Right lobe of liver (tissue), 6 donors: Measurements from ENCODE around the gene ZNF768. TPM values are rescaled to one million over a fixed set of nuclear protein-coding genes. Genes with fewer than 3 reads are reported as not detected.

Experiments used
- ATAC-seq, 4 donors: fragments of 200-7000 bp; cut with Tn5 transposase; one replicate each; pipeline ENCODE4 v1.9.1; 2020; ENCODE audit warnings: mild to moderate bottlenecking in 4 of 4, moderate library complexity in 4 of 4
- DNase-seq, 3 donors: peaks; one replicate each; pipeline ENCODE4 v3.0.0-alpha.2; 2020
- H3K27ac ChIP-seq, 3 donors: fragments of 200-600 bp; one replicate each; pipeline ENCODE4 v1.8.0; 2022
- H3K27me3 ChIP-seq, 2 donors: fragments of 200-600 bp; one replicate each; pipeline ENCODE4 v1.8.0; 2022
- H3K36me3 ChIP-seq, 4 donors: fragments of 200-600 bp; sonication (generic) in 1 of 4; one replicate each; pipeline versions ENCODE4 v1.5.1 to v1.8.0; 2017 to 2022; ENCODE audit warnings: control low read depth in 1 of 4
- H3K4me1 ChIP-seq, 4 donors: fragments of 200-600 bp; sonication (generic) in 1 of 4; one replicate each; pipeline versions ENCODE4 v1.5.1 to v1.8.0; 2017 to 2022; ENCODE audit warnings: control low read depth in 1 of 4
- H3K4me3 ChIP-seq, 3 donors: fragments of 200-600 bp; one replicate each; pipeline ENCODE4 v1.8.0; 2022
- H3K9me3 ChIP-seq, 4 donors: fragments of 200-600 bp; sonication (generic) in 1 of 4; one replicate each; pipeline versions ENCODE4 v1.5.1 to v1.8.0; 2017 to 2022; ENCODE audit warnings: control low read depth in 1 of 4
- POLR2A ChIP-seq: fragments of 450-650 bp; IDR thresholded peaks from one replicate; pipeline ENCODE4 v1.6.1; 2017; ENCODE audit warnings: antibody characterized with exemption, mild to moderate bottlenecking
- WGBS: methylation state at CpG from one replicate; pipeline ENCODE4 v1.1.6; 2018; ENCODE audit warnings: low coverage, low lambda C conversion rate; ENCODE audit not compliant: insufficient coverage; ENCODE audit errors: missing lambda C conversion rate; 5-methylcytosine and 5-hydroxymethylcytosine counted together
- intact Hi-C, 2 donors: fragments of 100-400 bp; cut with DNase I; formaldehyde crosslinking; loops; one replicate each; pipeline versions ENCODE4 v1.11.2 to v1.14.1; 2022
- total RNA-seq, 6 experiments: library from RNA; depleted of rRNA in 2 of 6; stranded (reverse); fragments of >200 nt in 2 of 6; fragmentation: NEBNext Ultra II Directional in 3 of 6; extraction: Animal tissue kit (Norgen Biotek cat#: 25700) in 3 of 6; gene quantifications; one replicate each; pipeline versions ENCODE4 v1.1.0 to v1.2.4, GENCODE V29; 2016 to 2023
- TF ChIP-seq, protein P1 (sequence below), 4 donors: fragments of 200-600 bp in 3 of 4; fragments of 450-650 bp in 1 of 4; IDR thresholded peaks; one replicate each; pipeline versions ENCODE4 v1.5.1 to v1.8.0; 2016 to 2022; ENCODE audit warnings: antibody characterized with exemption in 4 of 4, mild to moderate bottlenecking in 2 of 4
- donor health status: DM: no; HTN: yes; CAD: no.
- donor health status: DM: no; HTN: no; CAD: no.
- donor health status: DM: no; HTN: no; CAD: no.
- donor health status: DM: no; HTN: yes; CAD: no.
- donor health status: DM: no; HTN: yes; CAD: no.

The ZNF768 gene
- total RNA-seq, 6 experiments from 2014 or later: 14.7 to 21.2 (median 18.8) TPM

DNA sequence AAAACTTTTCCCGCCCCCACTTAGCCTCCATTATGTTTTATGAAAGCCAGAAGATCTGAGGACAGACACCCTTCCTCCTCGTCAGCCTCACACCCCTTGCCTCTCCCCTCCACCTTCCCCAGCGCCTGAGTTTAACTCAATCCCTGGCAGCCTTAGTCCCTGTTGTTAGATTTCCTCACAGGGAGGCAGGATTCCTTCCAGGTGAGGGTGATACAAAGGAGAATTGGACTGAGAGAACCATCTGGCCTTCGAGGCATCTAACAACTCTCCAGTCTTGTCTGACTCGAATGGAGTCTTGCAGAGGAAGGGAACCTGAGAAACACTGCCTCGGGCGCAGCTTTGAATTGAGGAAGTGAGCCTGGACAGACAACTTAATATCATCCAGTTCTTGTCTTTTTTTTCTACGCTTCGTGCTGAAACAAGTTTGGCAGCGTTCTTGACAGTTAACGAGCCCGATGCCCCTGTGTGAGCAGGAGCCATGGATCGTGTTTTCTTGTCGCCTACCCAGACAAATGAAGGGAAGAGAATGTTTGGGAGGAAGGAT lies 1.3 kb upstream of the ZNF768 start:
- intact Hi-C loops: loop anchor here in 1 of 2 donors (10.0 kb wide), 1 partner anchor 93 kb away; the partner anchor contains the start of gene DCTPP1

DNA sequence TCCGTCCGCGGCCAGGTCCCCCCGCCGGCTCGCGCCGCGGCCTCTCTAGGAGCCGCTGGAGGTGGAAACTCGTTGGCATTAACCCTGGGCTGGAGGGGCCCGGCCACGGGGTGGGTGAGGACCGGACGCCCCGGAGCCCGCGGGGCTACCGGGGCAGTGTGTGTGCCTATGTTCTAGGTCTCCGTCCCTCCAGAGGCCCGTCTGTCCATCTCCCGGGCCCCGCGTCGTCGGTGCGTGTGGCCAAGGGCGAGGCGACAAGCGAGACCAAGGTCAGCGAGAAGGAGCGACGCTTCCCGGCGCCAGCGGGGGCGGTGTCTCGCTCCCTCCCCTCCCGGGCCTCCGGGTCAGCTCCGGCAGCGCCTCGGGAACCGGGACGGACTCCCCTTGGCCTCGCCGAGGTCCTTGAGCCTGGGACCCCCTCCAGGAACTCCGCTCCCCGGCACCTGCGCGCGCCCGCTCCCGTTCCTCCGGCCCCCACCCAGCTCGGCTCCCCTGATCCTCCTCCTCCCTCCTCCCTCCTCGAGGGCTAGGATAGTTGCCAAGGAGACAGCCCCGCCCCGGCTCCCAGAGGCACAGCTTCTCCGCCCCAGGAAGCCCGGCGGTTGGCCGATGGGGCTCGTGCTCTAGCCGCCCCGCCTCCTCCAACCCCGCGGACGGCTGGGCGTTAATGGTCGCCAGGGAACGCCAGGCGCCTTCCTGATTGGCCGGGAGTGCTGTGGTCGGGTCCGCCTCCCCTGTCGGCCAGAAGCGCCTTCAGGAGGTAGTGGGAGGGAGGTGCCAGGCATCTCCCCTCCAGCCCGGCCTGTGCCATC lies 663 bp upstream of the ZNF768 start:
- H3K4me3 ChIP-seq: peak overlapping the region; percentile 76 to 89 (median 86)
- peaks cover 0 to 33% (median 9%) of the 10 kb centered on the region in 4 donors for H3K4me1 ChIP-seq
- ATAC-seq: peak; percentile 90 to 93 (median 90)
- peak overlapping the region; percentile 83 to 99 (median 96) for H3K27ac ChIP-seq
- H3K9me3 ChIP-seq: no peaks in the 10 kb centered on the region
- intact Hi-C loops: loop anchor here in 1 of 2 donors (10.0 kb wide), 1 partner anchor 92 kb away; the partner anchor contains the start of gene DCTPP1
- H3K36me3 ChIP-seq: peaks cover 0 to 7% (median 0%) of the 10 kb centered on the region in 4 donors
- H3K27me3 ChIP-seq: no peaks in the 10 kb centered on the region
- DNase-seq: peak; percentile 99
- TF ChIP-seq, protein P1, sequence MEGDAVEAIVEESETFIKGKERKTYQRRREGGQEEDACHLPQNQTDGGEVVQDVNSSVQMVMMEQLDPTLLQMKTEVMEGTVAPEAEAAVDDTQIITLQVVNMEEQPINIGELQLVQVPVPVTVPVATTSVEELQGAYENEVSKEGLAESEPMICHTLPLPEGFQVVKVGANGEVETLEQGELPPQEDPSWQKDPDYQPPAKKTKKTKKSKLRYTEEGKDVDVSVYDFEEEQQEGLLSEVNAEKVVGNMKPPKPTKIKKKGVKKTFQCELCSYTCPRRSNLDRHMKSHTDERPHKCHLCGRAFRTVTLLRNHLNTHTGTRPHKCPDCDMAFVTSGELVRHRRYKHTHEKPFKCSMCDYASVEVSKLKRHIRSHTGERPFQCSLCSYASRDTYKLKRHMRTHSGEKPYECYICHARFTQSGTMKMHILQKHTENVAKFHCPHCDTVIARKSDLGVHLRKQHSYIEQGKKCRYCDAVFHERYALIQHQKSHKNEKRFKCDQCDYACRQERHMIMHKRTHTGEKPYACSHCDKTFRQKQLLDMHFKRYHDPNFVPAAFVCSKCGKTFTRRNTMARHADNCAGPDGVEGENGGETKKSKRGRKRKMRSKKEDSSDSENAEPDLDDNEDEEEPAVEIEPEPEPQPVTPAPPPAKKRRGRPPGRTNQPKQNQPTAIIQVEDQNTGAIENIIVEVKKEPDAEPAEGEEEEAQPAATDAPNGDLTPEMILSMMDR (IDR thresholded peaks at IDR 0.05): peak; percentile 23 to 42 (median 38)
- peak; percentile 75 for TF ChIP-seq POLR2A
- WGBS: 2% methylated on average over 11 of the region's 79 CpGs

More for the DNA sequence above, 1.3 kb upstream of the ZNF768 start:
- peak overlapping the region in 2 of 3 donors; percentile 76 to 86 for H3K4me3 ChIP-seq
- DNase-seq: no peak
- H3K9me3 ChIP-seq: no peaks in the 10 kb centered on the region
- no peak for ATAC-seq
- 37% methylated on average over 13 of the region's 14 CpGs for WGBS
- TF ChIP-seq POLR2A: no peak
- TF ChIP-seq, protein P1 (IDR thresholded peaks at IDR 0.05): no peak
- H3K27ac ChIP-seq: peak overlapping the region; percentile 68 to 99 (median 96)
- peaks cover 0 to 26% (median 5%) of the 10 kb centered on the region in 4 donors for H3K4me1 ChIP-seq
- H3K36me3 ChIP-seq: peaks cover 0 to 14% (median 0%) of the 10 kb centered on the region in 4 donors
- no peaks in the 10 kb centered on the region for H3K27me3 ChIP-seq

DNA sequence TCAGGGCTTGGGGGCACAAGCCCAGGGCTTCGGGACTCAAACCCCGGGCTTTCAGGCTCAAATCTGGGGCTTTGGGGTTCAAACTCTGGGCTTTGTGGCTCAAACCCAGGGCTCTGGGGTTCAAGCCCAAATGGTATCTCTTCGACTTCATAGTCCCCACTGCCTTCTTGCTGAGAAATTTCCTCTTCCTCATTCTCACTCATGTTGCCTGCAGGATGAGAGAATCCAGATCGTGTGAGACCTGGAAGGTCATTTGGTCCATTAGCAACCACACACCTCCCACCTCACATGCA lies 576 bp downstream of the ZNF768 start:
- no peaks in the 10 kb centered on the region for H3K27me3 ChIP-seq
- H3K9me3 ChIP-seq: no peaks in the 10 kb centered on the region
- H3K27ac ChIP-seq: peak overlapping the region; percentile 83 to 99 (median 96)
- intact Hi-C loops: loop anchor here in 1 of 2 donors (10.0 kb wide), 1 partner anchor 91 kb away; the partner anchor contains the start of gene DCTPP1
- DNase-seq (no peak), ATAC-seq (no peak)
- no peak for TF ChIP-seq POLR2A
- TF ChIP-seq, protein P1 (IDR thresholded peaks at IDR 0.05): no peak
- peaks cover 0 to 33% (median 12%) of the 10 kb centered on the region in 4 donors for H3K4me1 ChIP-seq
- no peaks in the 10 kb centered on the region for H3K36me3 ChIP-seq
- 0% methylated on average over 1 of the region's 4 CpGs for WGBS
- H3K4me3 ChIP-seq: peak overlapping the region; percentile 76 to 89 (median 86)

DNA sequence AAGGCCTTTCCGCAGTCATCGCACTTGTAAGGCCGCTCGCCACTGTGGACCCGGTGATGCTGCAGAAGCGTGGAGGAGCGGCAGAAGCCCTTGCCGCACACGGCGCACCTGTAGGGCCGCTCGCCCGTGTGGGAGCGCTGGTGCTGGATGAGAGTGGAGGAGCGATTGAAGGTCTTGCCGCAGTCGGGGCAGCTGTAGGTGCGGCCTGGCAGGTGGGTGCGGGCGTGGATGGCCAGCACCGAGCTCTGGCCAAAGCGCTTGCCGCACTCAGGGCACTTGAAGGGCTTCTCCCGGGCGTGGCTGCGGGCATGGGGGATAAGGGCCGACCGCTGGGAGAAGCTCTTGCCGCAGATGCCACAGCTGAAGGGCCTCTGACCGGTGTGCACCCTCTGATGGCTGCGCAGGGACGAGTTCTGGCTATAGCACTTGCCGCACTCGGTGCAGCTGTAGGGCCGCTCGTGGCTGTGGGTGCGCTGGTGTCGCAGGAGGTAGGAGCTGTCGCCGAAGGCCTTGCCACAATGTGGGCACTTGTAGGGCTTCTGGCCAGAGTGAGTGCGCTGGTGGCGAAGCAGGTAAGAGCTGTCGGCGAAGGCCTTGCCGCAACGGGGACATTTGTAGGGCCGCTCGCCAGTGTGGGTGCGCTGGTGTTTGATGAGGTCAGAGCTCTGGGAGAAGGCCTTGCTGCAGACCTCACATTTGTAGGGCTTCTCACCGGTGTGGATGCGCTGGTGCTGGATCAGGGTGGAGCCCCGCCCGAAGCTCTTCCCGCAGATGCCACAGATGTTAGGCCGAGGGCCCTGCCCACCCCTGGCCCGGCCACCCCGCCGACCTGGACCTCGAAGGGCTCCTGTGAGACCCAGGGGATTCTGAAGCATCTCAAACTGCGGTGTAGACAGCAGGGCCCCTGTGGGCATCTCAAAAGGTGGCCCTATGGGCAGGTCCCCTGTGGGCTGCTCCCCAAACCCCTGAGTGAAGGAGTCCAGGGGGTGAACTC lies 1.5 kb downstream of the ZNF768 start:
- no peak for DNase-seq
- intact Hi-C loops: loop anchor here in 1 of 2 donors (10.0 kb wide), 1 partner anchor 90 kb away; the partner anchor contains the start of gene DCTPP1
- H3K4me3 ChIP-seq: no peak overlapping the region

More for the DNA sequence above, 1.5 kb downstream of the ZNF768 start:
- no peak for ATAC-seq
- no peak overlapping the region for H3K27ac ChIP-seq
- H3K4me1 ChIP-seq: peaks cover 0 to 30% (median 12%) of the 10 kb centered on the region in 4 donors
- TF ChIP-seq, protein P1 (IDR thresholded peaks at IDR 0.05): no peak
- TF ChIP-seq POLR2A: no peak
- H3K36me3 ChIP-seq: no peaks in the 10 kb centered on the region
- 90% methylated on average over 6 of the region's 60 CpGs for WGBS
- H3K9me3 ChIP-seq: no peaks in the 10 kb centered on the region
- no peaks in the 10 kb centered on the region for H3K27me3 ChIP-seq
